Cardiac fibroblast (primary cell): Measurements from ENCODE around the gene OS9.

ENCODE experiments used
- DNase-seq, 2 donors: peaks; one replicate each; pipeline versions ENCODE4 v3.0.0 to v3.0.0-alpha.2; 2010; ENCODE audit warnings: low read depth in 2 of 2
- H3K4me3 ChIP-seq, 2 donors: replicated peaks in 1 of 2; 1 replicate in 1 of 2; 2 replicates in 1 of 2; pipeline ENCODE4 v1.5.1; 2011; ENCODE audit warnings: low read depth in 2 of 2, low read length in 2 of 2, mild to moderate bottlenecking in 2 of 2, moderate library complexity in 1 of 2
- CTCF ChIP-seq: IDR thresholded peaks from one replicate; pipeline ENCODE4 v1.5.1; 2011; ENCODE audit warnings: low read depth, mild to moderate bottlenecking, low read length, inconsistent platforms

Gene OS9

DNA sequence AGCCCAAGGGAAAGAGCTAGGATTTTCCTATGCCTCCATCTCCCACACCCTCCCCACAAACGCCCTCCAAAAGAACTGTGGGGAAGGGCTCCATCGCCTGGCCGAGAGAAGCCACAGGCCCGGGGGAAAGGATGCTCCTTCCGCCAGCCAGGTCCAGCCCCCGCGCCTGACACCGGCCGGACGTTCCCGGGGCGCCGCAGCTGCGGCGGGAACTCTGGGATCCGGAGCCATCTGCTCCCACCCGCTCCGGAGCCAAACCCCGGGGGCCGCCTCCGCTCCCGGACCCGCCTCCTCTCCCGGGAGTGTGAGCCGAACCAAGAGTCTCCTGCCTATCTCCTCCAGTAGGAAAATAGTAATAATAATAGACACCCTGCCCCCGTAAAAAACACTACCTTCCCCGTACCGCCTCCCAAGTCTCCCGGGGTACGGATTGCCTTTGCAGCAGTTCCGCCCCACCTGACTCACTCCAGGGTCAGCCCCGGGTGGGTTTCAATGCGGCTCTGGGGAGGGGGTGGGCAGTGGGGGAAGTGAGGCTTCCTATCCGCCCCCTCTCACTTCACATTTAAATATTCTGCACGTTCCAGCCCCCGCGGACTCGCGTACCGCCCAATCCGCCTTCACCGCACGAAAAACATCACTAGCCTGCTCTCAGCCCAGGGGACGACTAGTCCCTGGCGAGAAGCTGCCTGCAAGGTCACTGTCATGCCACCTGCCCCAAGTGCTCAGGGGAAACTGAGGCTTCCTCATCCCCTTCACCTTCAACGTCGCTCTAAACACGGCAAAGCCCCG lies 42.2 kb downstream of the OS9 start:
- peak; percentile 36 for TF ChIP-seq CTCF
- peak; percentile 30 to 33 for DNase-seq
- peak overlapping the region in 1 of 2 donors; percentile 13 for H3K4me3 ChIP-seq

DNA sequence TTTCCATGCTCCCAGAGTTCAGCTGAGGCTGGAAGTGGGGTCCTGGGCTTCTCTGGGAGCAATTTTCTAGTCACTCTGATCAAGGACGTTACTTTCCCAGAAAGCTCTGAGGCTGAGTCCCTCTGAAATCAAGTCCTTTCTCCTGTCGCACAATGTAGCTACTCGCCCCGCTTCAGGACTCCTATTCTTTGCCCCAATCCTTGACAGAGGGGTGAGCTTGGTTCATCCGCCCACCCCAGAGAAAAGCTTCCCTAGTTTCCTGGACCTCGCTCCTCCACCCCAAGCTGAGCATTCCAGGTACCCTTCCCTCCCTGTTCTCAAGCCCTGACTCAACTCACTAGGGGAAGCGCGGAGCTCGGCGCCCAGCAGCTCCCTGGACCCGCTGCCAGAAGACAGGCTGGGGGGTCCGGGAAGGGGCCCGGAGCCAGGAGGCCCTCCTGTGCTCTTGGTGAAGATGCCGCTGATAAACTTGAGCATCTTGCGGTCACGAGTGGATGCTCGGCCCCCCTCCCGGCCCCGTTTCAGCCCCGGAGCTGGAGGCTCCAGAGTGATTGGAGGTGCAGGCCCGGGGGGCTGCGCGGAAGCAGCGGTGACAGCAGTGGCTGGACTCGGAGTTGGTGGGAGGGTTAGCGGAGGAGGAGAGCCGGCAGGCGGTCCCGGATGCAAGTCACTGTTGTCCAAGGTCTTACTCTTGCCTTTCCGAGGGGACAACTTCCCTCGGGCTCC lies 43.0 kb downstream of the OS9 start:
- no peak for TF ChIP-seq CTCF
- no peak for DNase-seq
- H3K4me3 ChIP-seq, result no peak overlapping the region

DNA sequence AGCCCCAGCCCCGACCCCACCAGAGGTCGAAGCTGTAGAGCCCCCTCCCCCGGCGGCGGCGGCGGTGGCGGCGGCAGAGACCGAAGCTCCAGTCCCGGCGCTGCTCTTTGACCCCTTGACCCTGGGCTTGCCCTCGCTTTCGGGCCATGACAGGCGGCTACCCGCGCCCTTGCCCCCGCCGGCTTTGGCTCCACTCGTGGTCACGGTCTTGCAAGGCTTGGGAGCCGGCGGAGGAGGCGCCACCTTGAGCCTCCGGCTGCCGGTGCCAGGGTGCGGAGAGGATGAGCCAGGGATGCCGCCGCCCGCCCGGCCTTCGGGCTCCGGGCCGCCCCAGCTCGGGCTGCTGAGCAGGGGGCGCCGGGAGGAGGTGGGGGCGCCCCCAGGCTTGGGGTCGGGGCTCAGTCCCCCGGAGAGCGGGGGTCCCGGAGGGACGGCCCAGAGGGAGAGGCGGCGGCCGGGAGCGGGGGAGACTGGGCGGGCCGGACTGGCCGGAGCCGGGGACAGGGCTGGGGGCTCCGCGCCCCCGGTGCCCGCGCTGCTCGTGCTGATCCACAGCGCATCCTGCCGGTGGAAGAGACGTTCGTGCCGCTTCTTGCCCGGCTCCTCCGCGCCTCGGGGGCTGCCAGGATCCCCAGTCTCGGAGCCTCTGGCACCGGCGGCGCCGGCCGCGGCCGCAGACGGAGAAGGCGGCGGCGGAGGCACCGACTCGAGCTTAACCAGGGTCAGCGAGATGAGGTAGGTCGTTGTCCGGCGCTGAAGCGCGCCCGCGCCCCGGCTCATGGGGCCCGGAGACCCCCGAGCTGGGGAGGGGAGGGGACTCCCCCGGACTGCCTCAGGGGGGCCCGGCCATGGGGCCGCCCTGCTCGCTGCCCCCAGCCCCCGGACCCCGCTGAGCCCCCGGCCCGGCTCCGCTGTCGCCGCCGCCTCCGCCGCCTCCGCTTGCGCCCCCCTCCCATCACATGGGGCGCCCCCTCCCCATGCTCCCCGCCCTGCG lies 43.8 kb downstream of the OS9 start:
- DNase-seq, result no peak
- H3K4me3 ChIP-seq, result peak overlapping the region in 1 of 2 donors; percentile 21
- TF ChIP-seq CTCF, result no peak

GRCh38 chr12:57738661-57739237 lies 44.8 kb downstream of the OS9 start, which contains the start of gene AGAP2:
Gene AGAP2, minus strand, starts transcription at chr12:57738742. Its CDS starts 496 bp downstream, at chr12:57738246.
- TF ChIP-seq CTCF, result no peak
- DNase-seq, result no peak
- peak within 1 kb of the TSS in 1 of 2 donors; percentile 21 for H3K4me3 ChIP-seq

DNA sequence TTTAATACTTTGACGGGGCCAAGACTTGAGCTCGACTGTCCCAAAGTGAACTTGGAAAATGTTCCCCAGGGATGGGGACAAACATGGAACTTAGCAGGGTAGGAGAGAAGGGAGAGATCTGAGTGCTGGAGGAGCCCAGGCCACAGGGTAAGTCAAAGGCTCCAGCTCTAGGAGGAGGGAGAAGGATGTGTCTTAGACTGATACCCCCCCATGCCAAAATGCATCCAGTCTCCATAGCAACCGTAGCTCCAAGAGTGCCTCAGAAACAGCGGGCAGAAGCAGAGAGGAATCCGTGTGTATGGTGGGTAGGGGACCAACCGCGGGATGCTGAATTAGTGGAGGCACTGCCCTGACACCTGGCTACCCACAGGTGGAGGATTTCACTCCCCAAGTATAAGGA lies 45.5 kb downstream of the OS9 start:
- no peak for DNase-seq
- no peak for TF ChIP-seq CTCF
- H3K4me3 ChIP-seq, result no peak overlapping the region

DNA sequence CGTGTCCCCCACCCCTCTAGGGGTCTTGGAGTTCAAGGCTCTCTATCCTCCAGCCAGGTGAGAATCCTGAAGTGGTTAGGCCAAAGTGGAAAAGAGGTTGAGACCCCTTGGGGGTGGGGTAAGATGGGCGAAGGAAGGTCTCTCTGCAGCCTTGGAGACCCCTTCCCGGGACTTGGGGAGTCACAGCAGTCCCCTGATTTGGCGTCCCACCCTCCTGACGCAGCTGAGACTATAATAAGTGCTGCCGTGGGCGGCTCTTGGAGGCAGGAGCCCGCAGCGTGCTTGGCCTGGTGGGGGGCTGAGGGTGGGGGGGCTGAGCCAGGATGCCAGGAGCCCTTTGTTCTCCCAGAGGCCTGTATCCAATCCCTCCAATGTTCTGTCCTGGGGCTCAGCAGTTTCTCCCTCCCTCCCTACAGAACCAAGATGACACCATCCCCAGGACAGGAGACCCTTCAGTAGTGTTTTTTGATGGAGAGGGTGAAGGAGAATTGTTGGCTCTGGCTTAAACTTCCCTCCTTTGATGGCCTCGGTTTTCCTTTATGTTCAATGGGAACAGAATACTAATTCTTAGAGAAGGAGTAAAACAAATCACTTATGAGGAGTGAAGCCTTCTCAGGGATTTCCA lies 46.1 kb downstream of the OS9 start:
- DNase-seq, result no peak
- no peak overlapping the region for H3K4me3 ChIP-seq
- TF ChIP-seq CTCF, result no peak
